GM23248 (cell line): ENCODE data around the gene SYNPO2. TPM values are rescaled to one million over a fixed set of nuclear protein-coding genes. Genes with fewer than 3 reads are reported as not detected.
"Not testable (repeated sequence)": the region's sequence is repeated elsewhere in the genome, so short reads cannot be mapped to it uniquely, and the experiment has no call there.

Experiments
- DNase-seq: peaks from one replicate; pipeline ENCODE4 v3.0.0-alpha.2; 2015
- H2AFZ ChIP-seq: fragments of 200-600 bp; sonication (generic); 2 replicates; pipeline ENCODE4 v1.6.1; 2016; ENCODE audit warnings: antibody characterized with exemption
- H3F3A ChIP-seq: fragments of 200-600 bp; sonication (generic); 2 replicates; pipeline ENCODE4 v1.6.1; 2016; ENCODE audit warnings: mild to moderate bottlenecking, antibody characterized with exemption, mixed run types; ENCODE audit not compliant: insufficient read depth
- H3K27ac ChIP-seq: fragments of 200-600 bp; sonication (generic); 2 replicates; pipeline ENCODE4 v1.5.1; 2016; ENCODE audit warnings: mild to moderate bottlenecking
- H3K27me3 ChIP-seq: fragments of 200-600 bp; sonication (generic); replicated peaks from 2 replicates; pipeline ENCODE4 v1.6.1; 2016; ENCODE audit warnings: mild to moderate bottlenecking; ENCODE audit not compliant: insufficient read depth
- H3K36me3 ChIP-seq: fragments of 200-600 bp; sonication (generic); 2 replicates; pipeline ENCODE4 v1.6.1; 2016; ENCODE audit warnings: low read depth, mild to moderate bottlenecking
- H3K4me1 ChIP-seq: fragments of 200-600 bp; sonication (generic); 2 replicates; pipeline ENCODE4 v1.6.1; 2016; ENCODE audit warnings: mild to moderate bottlenecking; ENCODE audit not compliant: insufficient read depth
- H3K4me2 ChIP-seq: fragments of 200-600 bp; sonication (generic); one replicate; pipeline ENCODE4 v1.6.1; 2016; ENCODE audit warnings: mild to moderate bottlenecking; ENCODE audit not compliant: unreplicated experiment
- H3K4me3 ChIP-seq: fragments of 200-600 bp; sonication (generic); 2 replicates; pipeline ENCODE4 v1.5.1; 2016; ENCODE audit warnings: mild to moderate bottlenecking
- H3K79me2 ChIP-seq: fragments of 200-600 bp; sonication (generic); 2 replicates; pipeline ENCODE4 v1.6.1; 2016; ENCODE audit warnings: mild to moderate bottlenecking; ENCODE audit not compliant: insufficient read depth
- H3K9ac ChIP-seq: fragments of 200-600 bp; sonication (generic); 2 replicates; pipeline ENCODE4 v1.6.1; 2016; ENCODE audit warnings: mild to moderate bottlenecking
- H3K9me2 ChIP-seq: fragments of 200-600 bp; sonication (generic); 2 replicates; pipeline ENCODE4 v1.6.1; 2016; ENCODE audit warnings: mixed run types, mild to moderate bottlenecking, moderate library complexity; ENCODE audit not compliant: insufficient read depth
- H3K9me3 ChIP-seq: fragments of 200-600 bp; sonication (generic); one replicate; pipeline ENCODE4 v1.6.1; 2017; ENCODE audit warnings: low read depth
- H4K20me1 ChIP-seq: fragments of 200-600 bp; sonication (generic); 2 replicates; pipeline ENCODE4 v1.6.0; 2016; ENCODE audit not compliant: insufficient read depth
- EZH2 ChIP-seq: fragments of 200-600 bp; sonication (generic); IDR thresholded peaks from 2 replicates; pipeline ENCODE4 v1.6.1; 2018; ENCODE audit warnings: antibody characterized with exemption, mild to moderate bottlenecking; ENCODE audit not compliant: insufficient read depth, poor library complexity, severe bottlenecking
- EZH2phosphoT487 ChIP-seq: fragments of 200-600 bp; sonication (generic); IDR thresholded peaks from 2 replicates; pipeline ENCODE4 v1.6.1; 2018; ENCODE audit warnings: antibody characterized with exemption, moderate library complexity, mild to moderate bottlenecking, low read depth; ENCODE audit not compliant: insufficient read depth
- WGBS, 2 experiments: methylation state at CpG; one replicate each; pipeline ENCODE4 v1.1.6; 2015 to 2017; ENCODE audit warnings: low lambda C conversion rate in 2 of 2, low coverage in 1 of 2; ENCODE audit errors: missing lambda C conversion rate in 2 of 2; 5-methylcytosine and 5-hydroxymethylcytosine counted together
- in situ Hi-C: fragments of 300-500 bp; cut with MboI; formaldehyde crosslinking; loops from 2 replicates; pipeline ENCODE4 v1.15.0; 2020
- polyA plus RNA-seq: library from polyadenylated mRNA; unstranded; fragments of >200 nt; fragmentation: Nextera tagmentation; extraction: Ambion mirVana; gene quantifications from 2 replicates; pipeline ENCODE4 v1.2.1, GENCODE V29; 2016
- total RNA-seq: library from RNA; depleted of rRNA; stranded (reverse); fragments of >200 nt; shearing (Covaris generic); gene quantifications from 2 replicates; pipeline ENCODE4 v1.2.3, GENCODE V29; 2014

SYNPO2 gene
- total and polyA plus RNA-seq, 2 experiments from 2014 or later: 3.1 to 5.0 TPM

DNA sequence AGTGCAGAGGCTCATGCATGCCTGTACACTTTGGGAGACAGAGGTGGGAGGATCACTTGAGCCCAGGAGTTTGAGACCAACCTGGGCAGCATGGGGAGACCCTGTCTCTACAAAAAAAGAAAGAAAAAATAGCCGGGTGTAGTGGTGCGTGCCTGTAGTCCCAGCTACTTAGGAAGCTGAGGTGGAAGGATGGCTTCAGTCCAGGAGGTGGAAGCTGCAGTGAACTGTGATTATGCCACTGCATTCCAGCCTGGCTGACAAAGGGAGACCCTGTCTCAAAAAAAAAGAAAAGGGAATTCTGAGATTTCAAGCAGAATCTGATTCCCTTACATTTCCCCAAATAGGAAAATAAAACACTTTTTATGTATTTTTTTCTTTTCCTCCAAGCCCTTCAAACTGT is 83.5 kb downstream of the SYNPO2 start:
- Histone ChIP-seq H3K36me3 (no peaks in the 10 kb centered on the region), H2AFZ (no peak overlapping the region), H3K4me3 (no peak overlapping the region), H3K9me3 (no peaks in the 10 kb centered on the region), H3F3A (peaks cover 30% of the 10 kb centered on the region), H3K27ac (no peak overlapping the region), H3K27me3 (no peaks in the 10 kb centered on the region), H4K20me1 (no peaks in the 10 kb centered on the region), H3K9ac (no peak overlapping the region), H3K4me1 (peaks cover 37% of the 10 kb centered on the region), H3K79me2 (no peaks in the 10 kb centered on the region), H3K4me2 (no peak overlapping the region), H3K9me2 (no peaks in the 10 kb centered on the region)
- DNase-seq: no peak
- TF ChIP-seq EZH2: no peak
- in situ Hi-C loops: loop anchor here (25.0 kb wide), 1 partner anchor 210 kb away; no protein-coding TSS in a partner anchor
- 96 to 100% methylated on average over 2 of the region's 2 CpGs for WGBS, 2 experiments

DNA sequence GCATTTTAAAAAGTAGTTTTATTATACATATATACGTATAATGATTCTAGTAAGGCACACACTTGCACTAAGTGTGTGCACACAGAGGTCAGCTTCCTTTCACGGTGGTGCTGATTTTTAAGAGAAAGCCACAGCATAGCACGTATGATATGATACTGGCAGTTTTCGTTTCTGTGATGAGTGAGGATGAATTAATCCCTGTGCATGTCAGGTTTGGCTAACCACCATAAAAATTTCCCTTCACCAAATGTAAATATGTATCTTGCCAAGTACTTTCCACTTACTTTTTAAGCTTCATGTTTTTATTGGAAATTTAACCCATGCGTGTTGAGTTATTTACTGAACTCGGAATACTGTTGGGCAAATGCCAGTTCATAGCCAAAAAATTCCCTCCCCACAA is 84.6 kb downstream of the SYNPO2 start:
- H3K4me2 ChIP-seq: no peak overlapping the region
- TF ChIP-seq EZH2 (no peak), EZH2phosphoT487 (no peak)
- H3K9me3 ChIP-seq: no peaks in the 10 kb centered on the region
- no peaks in the 10 kb centered on the region for H3K9me2 ChIP-seq
- H3K79me2 ChIP-seq: no peaks in the 10 kb centered on the region
- peaks cover 26% of the 10 kb centered on the region for H3K4me1 ChIP-seq
- no peak overlapping the region for H2AFZ ChIP-seq
- in situ Hi-C loops: loop anchor here (25.0 kb wide), 1 partner anchor 211 kb away; no protein-coding TSS in a partner anchor
- no peaks in the 10 kb centered on the region for H3K27me3 ChIP-seq
- peaks cover 18% of the 10 kb centered on the region; the same call in 1 of the 2 replicates for H3F3A ChIP-seq
- H3K36me3 ChIP-seq: no peaks in the 10 kb centered on the region
- no peaks in the 10 kb centered on the region for H4K20me1 ChIP-seq
- H3K27ac ChIP-seq: no peak overlapping the region
- DNase-seq: no peak
- no peak overlapping the region for H3K9ac ChIP-seq
- WGBS, 2 experiments: 77 to 82% methylated on average over 6 of the region's 6 CpGs
- H3K4me3 ChIP-seq: no peak overlapping the region

DNA sequence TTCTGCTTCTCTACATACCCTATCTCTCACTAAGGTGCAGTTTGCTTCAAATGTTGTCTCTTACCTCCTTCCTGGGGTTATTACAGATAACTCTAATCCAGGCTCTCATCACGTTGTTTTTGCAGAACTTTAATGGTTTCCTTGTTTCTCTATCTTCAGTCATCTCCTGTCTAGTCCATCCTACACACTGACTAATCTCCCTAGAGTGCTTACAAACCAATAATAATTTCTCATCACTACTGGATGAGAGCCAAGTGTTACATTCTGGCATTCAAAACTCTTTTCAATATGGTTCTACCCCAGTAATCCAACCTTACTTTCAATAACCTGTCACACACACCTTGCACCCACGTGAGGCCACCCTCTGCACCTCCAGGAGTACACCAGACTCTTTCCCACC is 86.1 kb downstream of the SYNPO2 start:
- no peak for TF ChIP-seq EZH2
- Histone ChIP-seq H3K9me2 (no peaks in the 10 kb centered on the region), H3K9ac (no peak overlapping the region), H2AFZ (no peak overlapping the region; the same call in 1 of the 2 replicates), H3K4me2 (peak overlapping the region; percentile 30), H3F3A (peaks cover 14% of the 10 kb centered on the region; the same call in 1 of the 2 replicates), H3K9me3 (no peaks in the 10 kb centered on the region), H4K20me1 (no peaks in the 10 kb centered on the region), H3K4me1 (peaks cover 12% of the 10 kb centered on the region), H3K27ac (no peak overlapping the region), H3K4me3 (no peak overlapping the region), H3K36me3 (no peaks in the 10 kb centered on the region), H3K27me3 (no peaks in the 10 kb centered on the region), H3K79me2 (no peaks in the 10 kb centered on the region)
- in situ Hi-C loops: loop anchor here (25.0 kb wide), 1 partner anchor 212 kb away; no protein-coding TSS in a partner anchor
- peak; percentile 74 for DNase-seq
- 28 to 29% methylated on average over 2 of the region's 2 CpGs for WGBS, 2 experiments

DNA sequence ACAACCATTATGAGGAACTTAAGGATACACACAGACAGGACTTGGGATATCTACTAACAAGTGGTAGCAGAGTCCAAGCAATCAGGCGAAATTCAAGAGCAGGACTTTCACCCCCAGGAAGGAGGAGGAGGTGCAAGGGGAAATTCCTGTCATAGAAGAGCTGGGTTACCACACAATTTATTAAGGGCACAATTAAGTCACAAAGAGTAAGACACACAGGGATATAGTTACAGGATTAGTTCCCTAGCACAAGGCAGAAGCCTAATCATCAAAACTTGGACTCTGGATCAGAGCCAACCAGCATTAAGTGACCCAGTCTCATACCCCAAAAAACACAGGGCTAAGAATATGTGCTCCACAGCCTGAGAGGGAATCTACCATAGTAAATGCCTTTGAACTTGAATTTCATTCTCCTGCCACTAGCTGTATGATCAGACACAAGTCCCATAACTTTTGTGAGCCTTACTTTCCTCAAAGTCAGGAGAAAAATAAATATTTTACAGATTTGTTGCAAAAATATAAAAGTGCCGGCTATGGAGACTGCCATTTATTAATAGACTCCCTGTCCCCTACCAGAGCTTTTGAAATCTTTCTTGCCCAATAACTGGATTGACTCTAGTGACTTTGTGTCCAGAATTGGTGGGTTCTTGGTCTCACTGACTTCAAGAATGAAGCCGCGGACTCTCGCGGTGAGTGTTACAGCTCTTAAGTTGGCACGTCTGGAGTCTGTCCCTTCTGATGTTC is 87.0 kb downstream of the SYNPO2 start:
- no peaks in the 10 kb centered on the region for H3K9me3 ChIP-seq
- no peaks in the 10 kb centered on the region for H3K27me3 ChIP-seq
- no peak overlapping the region for H3K27ac ChIP-seq
- H4K20me1 ChIP-seq: no peaks in the 10 kb centered on the region
- no peaks in the 10 kb centered on the region for H3K9me2 ChIP-seq
- no peaks in the 10 kb centered on the region for H3K36me3 ChIP-seq
- no peak overlapping the region for H3K4me3 ChIP-seq
- H3K9ac ChIP-seq: no peak overlapping the region
- in situ Hi-C loops: no loop called here
- 97 to 98% methylated on average over 7 of the region's 7 CpGs for WGBS, 2 experiments
- H3K4me2 ChIP-seq: no peak overlapping the region
- peaks cover 14% of the 10 kb centered on the region; the same call in 1 of the 2 replicates for H3F3A ChIP-seq
- no peak for TF ChIP-seq EZH2
- no peak for DNase-seq
- no peak overlapping the region for H2AFZ ChIP-seq
- peaks cover 12% of the 10 kb centered on the region for H3K4me1 ChIP-seq
- H3K79me2 ChIP-seq: no peaks in the 10 kb centered on the region

DNA sequence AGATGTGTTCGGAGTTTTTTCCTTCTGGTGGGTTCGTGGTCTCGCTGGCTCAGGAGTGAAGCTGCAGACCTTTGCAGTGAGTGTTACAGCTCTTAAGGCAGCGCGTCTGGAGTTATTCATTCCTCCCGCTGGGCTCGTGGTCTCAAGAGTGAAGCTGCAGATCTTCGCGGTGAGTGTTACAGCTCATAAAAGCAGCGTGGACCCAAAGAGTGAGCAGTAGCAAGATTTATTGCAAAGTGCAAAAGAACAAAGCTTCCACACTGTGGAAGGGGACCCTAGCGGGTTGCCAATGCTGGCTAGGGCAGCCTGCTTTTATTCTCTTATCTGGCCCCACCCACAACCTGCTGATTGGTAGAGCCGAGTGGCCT is 87.5 kb downstream of the SYNPO2 start:
- H3K27ac ChIP-seq, in situ Hi-C loops, H3K9ac ChIP-seq, H3K4me2 ChIP-seq, H3K9me2 ChIP-seq, DNase-seq, H3K9me3 ChIP-seq, H3K4me3 ChIP-seq, H3K27me3 ChIP-seq, H3K79me2 ChIP-seq, H4K20me1 ChIP-seq, H2AFZ ChIP-seq, H3K36me3 ChIP-seq: not testable (repeated sequence)
- peaks cover 15% of the 10 kb centered on the region for H3K4me1 ChIP-seq
- 88 to 92% methylated on average over 12 of the region's 12 CpGs for WGBS, 2 experiments
- H3F3A ChIP-seq: peaks cover 18% of the 10 kb centered on the region; the same call in 1 of the 2 replicates

DNA sequence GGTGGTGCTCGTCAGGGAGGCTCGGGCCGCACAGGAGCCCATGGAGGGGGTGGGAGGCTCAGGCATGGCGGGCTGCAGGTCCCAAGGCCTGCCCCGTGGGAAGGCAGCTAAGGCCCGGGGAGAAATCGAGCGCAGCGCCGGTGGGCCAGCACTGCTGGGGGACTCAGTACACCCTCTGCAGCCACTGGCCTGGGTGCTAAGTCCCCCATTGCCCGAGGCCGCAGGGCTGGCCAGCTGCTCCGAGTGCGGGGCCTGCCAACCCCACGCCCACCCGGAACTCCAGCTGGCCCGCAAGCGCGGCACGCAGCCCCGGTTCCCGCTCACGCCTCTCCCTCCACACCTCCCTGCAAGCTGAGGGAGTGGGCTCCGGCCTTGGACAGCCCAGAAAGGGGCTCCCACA is 88.4 kb downstream of the SYNPO2 start:
- 89% methylated on average over 15 to 23 of the region's 24 CpGs for WGBS, 2 experiments
- H3K36me3 ChIP-seq, H3K27me3 ChIP-seq, H3K79me2 ChIP-seq, H3K4me3 ChIP-seq, H3K9me3 ChIP-seq, H3K27ac ChIP-seq, H2AFZ ChIP-seq, in situ Hi-C loops, DNase-seq, H3K9ac ChIP-seq, H3K9me2 ChIP-seq, H3K4me2 ChIP-seq, H4K20me1 ChIP-seq: not testable (repeated sequence)
- Histone ChIP-seq H3F3A (peaks cover 23% of the 10 kb centered on the region), H3K4me1 (peaks cover 22% of the 10 kb centered on the region)
